Colon (tissue), 2 donors: ENCODE results near the gene SRP68.

Experiments used
- FAIRE-seq: peaks from 2 replicates; lab custom pipeline; 2012; peaks lifted over from hg19 to GRCh38; lab: Jason Lieb, UNC
- donor health status: control.
- donor health status: control.

SRP68 gene

GRCh38 chr17:76072148-76072858, at the start of gene SRP68:
SRP68 (minus strand) TSS chr17:76072517; CDS start chr17:76072491, 26 bp downstream.
- FAIRE-seq = no peak

GRCh38 chr17:76121932-76122430, 49.7 kb upstream of the SRP68 start:
- FAIRE-seq = no peak

GRCh38 chr17:76120658-76121008, 48.3 kb upstream of the SRP68 start:
- FAIRE-seq = no peak

GRCh38 chr17:76119409-76120371, 47.4 kb upstream of the SRP68 start:
- FAIRE-seq = no peak

GRCh38 chr17:76115138-76115754, 42.9 kb upstream of the SRP68 start:
- no peak for FAIRE-seq

GRCh38 chr17:76111956-76112355, 39.6 kb upstream of the SRP68 start:
- FAIRE-seq = no peak

GRCh38 chr17:76107509-76107908, 35.2 kb upstream of the SRP68 start:
- no peak for FAIRE-seq

GRCh38 chr17:76106703-76107102, 34.4 kb upstream of the SRP68 start:
- FAIRE-seq = no peak

- FAIRE-seq = no peak
Measured at GRCh38 chr17:76104896-76105231, 32.5 kb upstream of the SRP68 start.

- FAIRE-seq = no peak
Measured at GRCh38 chr17:76104140-76104895, 32.0 kb upstream of the SRP68 start.

- no peak for FAIRE-seq
Measured at GRCh38 chr17:76103274-76104139, 31.2 kb upstream of the SRP68 start, which contains the start of gene EXOC7. EXOC7 (minus strand) TSS chr17:76103787; CDS start chr17:76103692, 95 bp downstream.

GRCh38 chr17:76102944-76103273, 30.6 kb upstream of the SRP68 start:
- no peak for FAIRE-seq

GRCh38 chr17:76097716-76098295, 25.5 kb upstream of the SRP68 start:
- FAIRE-seq = no peak

- no peak for FAIRE-seq
Measured at GRCh38 chr17:76095943-76096342, 23.6 kb upstream of the SRP68 start.

- no peak for FAIRE-seq
Measured at GRCh38 chr17:76094046-76094445, 21.7 kb upstream of the SRP68 start.

GRCh38 chr17:76092526-76093413, 20.5 kb upstream of the SRP68 start:
- FAIRE-seq = no peak

- no peak for FAIRE-seq
Measured at GRCh38 chr17:76091526-76092286, 19.4 kb upstream of the SRP68 start.

- no peak for FAIRE-seq
Measured at GRCh38 chr17:76090517-76091129, 18.3 kb upstream of the SRP68 start.
